Type B pancreatic cell (in vitro differentiated cells): ENCODE results near the gene IGHMBP2. TPM values are rescaled to one million over a fixed set of nuclear protein-coding genes. Genes with fewer than 3 reads are reported as not detected.

ENCODE experiments used
- DNase-seq: peaks from one replicate; pipeline ENCODE4 v3.0.0; 2021; ENCODE audit warnings: mixed read lengths; ENCODE audit not compliant: unreplicated experiment; ENCODE audit errors: extremely low spot score
- H3K27ac Mint-ChIP-seq: 2 replicates; pipeline ENCODE4 v1.8.0; 2021; ENCODE audit warnings: mild to moderate bottlenecking, mixed read lengths
- H3K27me3 Mint-ChIP-seq: 2 replicates; pipeline ENCODE4 v1.8.0; 2021; ENCODE audit warnings: mixed read lengths
- H3K36me3 Mint-ChIP-seq: 2 replicates; pipeline ENCODE4 v1.8.0; 2021; ENCODE audit warnings: mixed read lengths
- H3K4me1 Mint-ChIP-seq: one replicate; pipeline ENCODE4 v1.8.0; 2021; ENCODE audit warnings: mixed read lengths; ENCODE audit not compliant: unreplicated experiment
- H3K4me3 Mint-ChIP-seq: 2 replicates; pipeline ENCODE4 v1.8.0; 2021; ENCODE audit warnings: mild to moderate bottlenecking, mixed read lengths
- H3K9me3 Mint-ChIP-seq: 2 replicates; pipeline ENCODE4 v1.8.0; 2021; ENCODE audit warnings: mixed read lengths
- CTCF ChIP-seq: fragments of 200-600 bp; sonication (generic); conservative IDR thresholded peaks from 2 replicates; pipeline ENCODE4 v1.5.0; 2021; ENCODE audit warnings: antibody characterized with exemption, mild to moderate bottlenecking
- total RNA-seq: library from RNA; stranded (reverse); gene quantifications from 2 replicates; pipeline ENCODE4 v1.2.1, GENCODE V29; 2021; ENCODE audit warnings: low replicate concordance

IGHMBP2 gene
- total RNA-seq, 1 donor from 2014 or later, result 28.8 TPM

- H3K27ac Mint-ChIP-seq, result no peak overlapping the region
- DNase-seq, result no peak
- H3K4me3 Mint-ChIP-seq, result no peak overlapping the region
- peaks cover 7% of the 10 kb centered on the region for H3K36me3 Mint-ChIP-seq
- no peaks in the 10 kb centered on the region for H3K9me3 Mint-ChIP-seq
- no peaks in the 10 kb centered on the region for H3K4me1 Mint-ChIP-seq
- no peak for TF ChIP-seq CTCF
- H3K27me3 Mint-ChIP-seq, result no peaks in the 10 kb centered on the region
Measured at GRCh38 chr11:68933605-68934320, 30.1 kb downstream of the IGHMBP2 start.

- Mint-ChIP-seq H3K27ac (no peak overlapping the region), H3K9me3 (no peaks in the 10 kb centered on the region), H3K27me3 (no peaks in the 10 kb centered on the region), H3K36me3 (peaks cover 10% of the 10 kb centered on the region), H3K4me3 (no peak overlapping the region), H3K4me1 (no peaks in the 10 kb centered on the region)
- no peak for DNase-seq
- TF ChIP-seq CTCF, result no peak
Measured at GRCh38 chr11:68934321-68934645, 30.6 kb downstream of the IGHMBP2 start.

GRCh38 chr11:68934666-68935065 is 31.0 kb downstream of the IGHMBP2 start:
- DNase-seq, result no peak
- TF ChIP-seq CTCF, result no peak
- Mint-ChIP-seq H3K9me3 (no peaks in the 10 kb centered on the region), H3K36me3 (peaks cover 10% of the 10 kb centered on the region), H3K4me1 (no peaks in the 10 kb centered on the region), H3K27me3 (no peaks in the 10 kb centered on the region), H3K4me3 (no peak overlapping the region), H3K27ac (no peak overlapping the region)

GRCh38 chr11:68935066-68935465 is 31.4 kb downstream of the IGHMBP2 start:
- Mint-ChIP-seq H3K9me3 (no peaks in the 10 kb centered on the region), H3K4me1 (no peaks in the 10 kb centered on the region), H3K36me3 (peaks cover 8% of the 10 kb centered on the region), H3K4me3 (no peak overlapping the region), H3K27me3 (no peaks in the 10 kb centered on the region), H3K27ac (no peak overlapping the region)
- no peak for DNase-seq
- no peak for TF ChIP-seq CTCF

GRCh38 chr11:68935516-68936357 is 32.0 kb downstream of the IGHMBP2 start:
- Mint-ChIP-seq H3K27ac (no peak overlapping the region), H3K27me3 (no peaks in the 10 kb centered on the region), H3K4me3 (no peak overlapping the region), H3K9me3 (no peaks in the 10 kb centered on the region), H3K36me3 (peaks cover 3% of the 10 kb centered on the region), H3K4me1 (no peaks in the 10 kb centered on the region)
- no peak for TF ChIP-seq CTCF
- DNase-seq, result no peak
